Neutrophil (primary cell): ENCODE measurements around the gene VAV3.

Source experiments
- H3K27ac ChIP-seq: fragments of 200-600 bp; sonication (generic); 2 replicates; pipeline ENCODE4 v1.5.1; 2016; ENCODE audit warnings: mild to moderate bottlenecking, moderate library complexity
- H3K27me3 ChIP-seq: fragments of 200-600 bp; sonication (generic); 2 replicates; pipeline ENCODE4 v1.6.0; 2016; ENCODE audit warnings: mild to moderate bottlenecking
- H3K36me3 ChIP-seq: fragments of 200-600 bp; sonication (generic); 2 replicates; pipeline ENCODE4 v1.5.1; 2017
- H3K4me1 ChIP-seq, 2 experiments: fragments of 200-600 bp in 1 of 2; sonication (generic) in 1 of 2; 1 replicate in 1 of 2; 2 replicates in 1 of 2; pipeline versions ENCODE4 v1.5.1 to v1.6.1; 2013 to 2016; ENCODE audit warnings: low read depth in 1 of 2, low read length in 1 of 2, mild to moderate bottlenecking in 1 of 2, moderate library complexity in 1 of 2; ENCODE audit not compliant: control insufficient read depth in 1 of 2, insufficient read depth in 1 of 2
- H3K4me3 ChIP-seq, 2 experiments: fragments of 200-600 bp in 1 of 2; sonication (generic) in 1 of 2; 1 replicate in 1 of 2; 2 replicates in 1 of 2; pipeline ENCODE4 v1.5.1; 2013 to 2016; ENCODE audit warnings: low read depth in 1 of 2, low read length in 1 of 2, mild to moderate bottlenecking in 1 of 2, moderate library complexity in 1 of 2
- H3K9me3 ChIP-seq: fragments of 200-600 bp; sonication (generic); 2 replicates; pipeline ENCODE4 v1.5.1; 2016
- TF ChIP-seq, protein P1 (sequence below): fragments of 200-600 bp; sonication (generic); IDR thresholded peaks from 2 replicates; pipeline ENCODE4 v1.5.1; 2016; ENCODE audit warnings: antibody characterized with exemption

VAV3 gene

DNA sequence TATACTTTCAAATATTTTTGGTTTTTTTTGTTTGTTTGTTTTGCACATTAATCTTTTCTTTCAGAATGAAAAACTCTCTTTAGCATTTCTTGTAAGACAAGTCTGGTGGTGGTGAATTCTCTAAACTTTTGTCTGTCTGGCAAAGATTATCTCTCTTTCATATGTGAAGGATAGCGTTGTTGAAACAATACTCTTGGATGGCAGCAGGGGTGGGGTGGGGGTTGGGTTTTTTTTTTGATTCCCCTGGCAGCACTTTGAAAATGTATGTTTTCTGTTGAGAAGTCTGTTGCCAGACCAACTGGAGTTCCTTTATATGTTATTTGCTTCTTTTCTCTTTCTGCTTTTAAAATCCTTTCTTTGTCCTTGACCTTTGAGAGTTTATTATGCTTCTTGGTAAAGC is 160.2 kb downstream of the VAV3 start:
- no peak overlapping the region for H3K4me3 ChIP-seq
- H3K9me3 ChIP-seq: no peaks in the 10 kb centered on the region
- H3K27me3 ChIP-seq: no peaks in the 10 kb centered on the region
- no peaks in the 10 kb centered on the region for H3K36me3 ChIP-seq
- peaks cover 16 to 21% of the 10 kb centered on the region in 2 experiments for H3K4me1 ChIP-seq
- peak overlapping the region; percentile 60 for H3K27ac ChIP-seq
- TF ChIP-seq, protein P1, sequence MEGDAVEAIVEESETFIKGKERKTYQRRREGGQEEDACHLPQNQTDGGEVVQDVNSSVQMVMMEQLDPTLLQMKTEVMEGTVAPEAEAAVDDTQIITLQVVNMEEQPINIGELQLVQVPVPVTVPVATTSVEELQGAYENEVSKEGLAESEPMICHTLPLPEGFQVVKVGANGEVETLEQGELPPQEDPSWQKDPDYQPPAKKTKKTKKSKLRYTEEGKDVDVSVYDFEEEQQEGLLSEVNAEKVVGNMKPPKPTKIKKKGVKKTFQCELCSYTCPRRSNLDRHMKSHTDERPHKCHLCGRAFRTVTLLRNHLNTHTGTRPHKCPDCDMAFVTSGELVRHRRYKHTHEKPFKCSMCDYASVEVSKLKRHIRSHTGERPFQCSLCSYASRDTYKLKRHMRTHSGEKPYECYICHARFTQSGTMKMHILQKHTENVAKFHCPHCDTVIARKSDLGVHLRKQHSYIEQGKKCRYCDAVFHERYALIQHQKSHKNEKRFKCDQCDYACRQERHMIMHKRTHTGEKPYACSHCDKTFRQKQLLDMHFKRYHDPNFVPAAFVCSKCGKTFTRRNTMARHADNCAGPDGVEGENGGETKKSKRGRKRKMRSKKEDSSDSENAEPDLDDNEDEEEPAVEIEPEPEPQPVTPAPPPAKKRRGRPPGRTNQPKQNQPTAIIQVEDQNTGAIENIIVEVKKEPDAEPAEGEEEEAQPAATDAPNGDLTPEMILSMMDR: no peak

GRCh38 chr1:107804134-107804533 is 160.8 kb downstream of the VAV3 start:
- Histone ChIP-seq H3K27me3 (no peaks in the 10 kb centered on the region), H3K4me1 (peaks cover 16 to 21% of the 10 kb centered on the region in 2 experiments), H3K27ac (peak overlapping the region; percentile 60), H3K9me3 (no peaks in the 10 kb centered on the region), H3K36me3 (no peaks in the 10 kb centered on the region), H3K4me3 (no peak overlapping the region)
- TF ChIP-seq, protein P1: no peak

GRCh38 chr1:107803579-107803978 is 161.4 kb downstream of the VAV3 start:
- Histone ChIP-seq H3K27ac (peak overlapping the region; percentile 60), H3K4me1 (peaks cover 16 to 21% of the 10 kb centered on the region in 2 experiments), H3K9me3 (no peaks in the 10 kb centered on the region), H3K36me3 (no peaks in the 10 kb centered on the region), H3K4me3 (no peak overlapping the region), H3K27me3 (no peaks in the 10 kb centered on the region)
- TF ChIP-seq, protein P1: no peak

DNA sequence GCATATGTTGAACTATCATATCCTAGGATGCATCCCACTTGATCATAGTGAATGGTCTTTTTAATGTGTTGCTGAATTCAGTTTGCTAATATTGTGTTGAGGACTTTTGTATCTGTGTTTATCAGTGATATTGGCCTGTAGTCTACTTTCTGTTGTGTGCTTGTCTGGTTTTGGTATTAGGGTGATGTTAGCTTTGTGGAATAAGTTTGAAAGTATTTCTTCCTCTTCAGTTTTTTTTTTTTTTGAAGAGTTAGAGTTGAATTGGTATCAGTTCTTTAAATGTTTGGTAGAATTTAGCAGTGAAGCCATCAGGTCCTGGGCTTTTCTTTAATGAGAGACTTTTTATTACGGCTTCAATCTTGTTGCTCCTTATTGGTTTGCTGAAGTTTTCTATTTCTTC is 162.3 kb downstream of the VAV3 start:
- Histone ChIP-seq H3K4me3 (no peak overlapping the region), H3K27me3 (no peaks in the 10 kb centered on the region), H3K27ac (no peak overlapping the region), H3K4me1 (peaks cover 16 to 21% of the 10 kb centered on the region in 2 experiments), H3K36me3 (no peaks in the 10 kb centered on the region), H3K9me3 (no peaks in the 10 kb centered on the region)
- TF ChIP-seq, protein P1: no peak

- Histone ChIP-seq H3K36me3 (no peaks in the 10 kb centered on the region), H3K4me3 (no peak overlapping the region)
- TF ChIP-seq, protein P1: no peak
These were observed 169.0 kb downstream of the VAV3 start for GRCh38 chr1:107795994-107796393.

DNA sequence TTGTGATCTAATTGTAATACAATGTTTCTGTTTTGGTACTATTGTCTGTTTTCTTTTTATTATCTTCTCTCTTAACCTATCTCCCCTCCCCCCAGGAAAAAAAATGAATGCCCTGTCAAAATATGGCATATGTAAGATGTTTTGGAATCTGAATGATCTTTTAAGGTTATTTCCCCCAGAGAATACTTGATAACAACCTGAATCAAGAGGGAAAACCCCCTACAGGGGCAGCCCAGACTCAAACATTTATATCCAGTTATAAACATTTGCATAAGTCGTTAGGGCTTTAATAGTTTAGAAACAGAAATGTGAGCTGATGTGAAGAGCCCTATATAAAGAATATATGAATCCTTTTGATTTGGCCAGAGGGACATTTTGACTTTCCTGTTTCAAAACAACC is 169.5 kb downstream of the VAV3 start:
- no peaks in the 10 kb centered on the region for H3K36me3 ChIP-seq
- no peaks in the 10 kb centered on the region for H3K27me3 ChIP-seq
- no peaks in the 10 kb centered on the region for H3K9me3 ChIP-seq
- H3K27ac ChIP-seq: no peak overlapping the region
- H3K4me3 ChIP-seq: no peak overlapping the region
- H3K4me1 ChIP-seq: peaks cover 5% of the 10 kb centered on the region in 2 experiments
- TF ChIP-seq, protein P1: no peak

More at GRCh38 chr1:107795994-107796393, 169.0 kb downstream of the VAV3 start:
- H3K27me3 ChIP-seq: no peaks in the 10 kb centered on the region
- no peak overlapping the region for H3K27ac ChIP-seq
- peaks cover 0 to under 1% of the 10 kb centered on the region in 2 experiments for H3K4me1 ChIP-seq
- no peaks in the 10 kb centered on the region for H3K9me3 ChIP-seq
